ENCODE results near the gene ACSL6. TPM values are rescaled to one million over a fixed set of nuclear protein-coding genes. Genes with fewer than 3 reads are reported as not detected.

The ACSL6 gene
- 1 to 10 TPM; 1.4 to 2.4 (median 1.8) TPM for polyA plus RNA-seq (ENCODE audit: insufficient read length in 3 of 3)
- long read RNA-seq, donor 1: 0 reads
- long read RNA-seq, donor 2: 0 reads
- long read RNA-seq, donor 3: 0 reads
- long read RNA-seq, donor 4: 0 reads
- long read RNA-seq, donor 5: 0 reads
- long read RNA-seq, donor 6: 0 reads
- long read RNA-seq, donor 7: 0 reads
- long read RNA-seq, donor 8: 0 reads
- long read RNA-seq, donor 9: 0 reads
- long read RNA-seq, donor 10: 0 reads
- long read RNA-seq, donor 11: 0 reads
- long read RNA-seq, donor 12: 0 reads
- long read RNA-seq, donor 13: 0 reads
- long read RNA-seq, donor 14: 0 reads
- long read RNA-seq, donor 15: 0 reads
- long read RNA-seq, donor 16: 0 reads

- DNase-seq: peak; percentile 5
These were observed at the start of gene ACSL6 for GRCh38 chr5:132011622-132012343. ACSL6 (minus strand) TSS chr5:132011658; CDS start chr5:132011553, 105 bp downstream.

GRCh38 chr5:132060501-132061161, 49.2 kb upstream of the ACSL6 start, which contains the start of gene IL3:
IL3 (plus strand) TSS chr5:132060655; CDS start chr5:132060707, 52 bp downstream.
- no peak for DNase-seq

- DNase-seq: no peak
These were observed 48.4 kb upstream of the ACSL6 start for GRCh38 chr5:132059696-132060500.

- DNase-seq: no peak
These were observed 47.7 kb upstream of the ACSL6 start for GRCh38 chr5:132059043-132059695.

- no peak for DNase-seq
These were observed 47.2 kb upstream of the ACSL6 start for GRCh38 chr5:132058646-132059042.

- no peak for DNase-seq
These were observed 46.2 kb upstream of the ACSL6 start for GRCh38 chr5:132057498-132058255.

GRCh38 chr5:132056610-132057497, 45.4 kb upstream of the ACSL6 start:
- no peak for DNase-seq

GRCh38 chr5:132055808-132056609, 44.6 kb upstream of the ACSL6 start:
- no peak for DNase-seq

- DNase-seq: no peak
These were observed 44.0 kb upstream of the ACSL6 start for GRCh38 chr5:132055441-132055807.

GRCh38 chr5:132054697-132055440, 43.4 kb upstream of the ACSL6 start:
- no peak for DNase-seq

- DNase-seq: no peak
These were observed 42.7 kb upstream of the ACSL6 start for GRCh38 chr5:132054031-132054696.

GRCh38 chr5:132053483-132053882, 42.0 kb upstream of the ACSL6 start:
- DNase-seq: no peak

GRCh38 chr5:132052520-132052919, 41.1 kb upstream of the ACSL6 start:
- no peak for DNase-seq

- DNase-seq: no peak
These were observed 39.4 kb upstream of the ACSL6 start for GRCh38 chr5:132050661-132051552.

GRCh38 chr5:132050136-132050535, 38.7 kb upstream of the ACSL6 start:
- DNase-seq: no peak

- DNase-seq: no peak
These were observed 38.1 kb upstream of the ACSL6 start for GRCh38 chr5:132049559-132049958.
